Smooth muscle cell (in vitro differentiated cells): ENCODE results near the gene TMEM229B. TPM values are rescaled to one million over a fixed set of nuclear protein-coding genes. Genes with fewer than 3 reads are reported as not detected.
"Not testable (repeated sequence)": the region's sequence is repeated elsewhere in the genome, so short reads cannot be mapped to it uniquely, and the experiment has no call there.

Source experiments
- DNase-seq: peaks from one replicate; lab custom pipeline; 2025; ENCODE audit not compliant: unreplicated experiment; lab: John Stamatoyannopoulos, UW
- H2AFZ ChIP-seq: fragments of 200-600 bp; sonication (generic); 2 replicates; pipeline ENCODE4 v1.6.0; 2016; ENCODE audit warnings: antibody characterized with exemption, low read depth, mild to moderate bottlenecking
- H3F3A ChIP-seq: fragments of 200-600 bp; sonication (generic); 2 replicates; pipeline ENCODE4 v1.6.0; 2017; ENCODE audit warnings: antibody characterized with exemption, low read depth
- H3K27ac ChIP-seq: fragments of 200-600 bp; sonication (generic); 2 replicates; pipeline ENCODE4 v1.5.1; 2016; ENCODE audit warnings: low read depth, mild to moderate bottlenecking
- H3K27me3 ChIP-seq: fragments of 200-600 bp; sonication (generic); 2 replicates; pipeline ENCODE4 v1.6.1; 2016; ENCODE audit warnings: low read depth, mild to moderate bottlenecking
- H3K36me3 ChIP-seq: fragments of 200-600 bp; sonication (generic); 2 replicates; pipeline ENCODE4 v1.5.1; 2016; ENCODE audit warnings: low read depth
- H3K4me1 ChIP-seq: fragments of 200-600 bp; sonication (generic); 2 replicates; pipeline ENCODE4 v1.5.1; 2016; ENCODE audit warnings: low read depth
- H3K4me2 ChIP-seq: fragments of 200-600 bp; sonication (generic); 2 replicates; pipeline ENCODE4 v1.6.0; 2016; ENCODE audit warnings: mild to moderate bottlenecking
- H3K4me3 ChIP-seq: fragments of 200-600 bp; sonication (generic); 2 replicates; pipeline ENCODE4 v1.5.1; 2016; ENCODE audit warnings: mild to moderate bottlenecking
- H3K79me2 ChIP-seq: fragments of 200-600 bp; sonication (generic); 2 replicates; pipeline ENCODE4 v1.6.0; 2016; ENCODE audit warnings: low read depth, mild to moderate bottlenecking
- H3K9ac ChIP-seq: fragments of 200-600 bp; sonication (generic); 2 replicates; pipeline ENCODE4 v1.6.0; 2016; ENCODE audit warnings: low read depth
- H3K9me3 ChIP-seq: fragments of 200-600 bp; sonication (generic); replicated peaks from 2 replicates; pipeline ENCODE4 v1.5.1; 2016; ENCODE audit warnings: low read depth
- H4K20me1 ChIP-seq: fragments of 200-600 bp; sonication (generic); 2 replicates; pipeline ENCODE4 v1.6.0; 2016; ENCODE audit warnings: low read depth
- CTCF ChIP-seq: fragments of 200-600 bp; sonication (generic); IDR thresholded peaks from 2 replicates; pipeline ENCODE4 v1.5.1; 2017; ENCODE audit warnings: borderline replicate concordance, mild to moderate bottlenecking, antibody characterized with exemption; ENCODE audit not compliant: insufficient read depth, poor library complexity, severe bottlenecking
- WGBS: methylation state at CpG from one replicate; pipeline ENCODE4 v1.1.7; 2016; ENCODE audit warnings: low lambda C conversion rate; 5-methylcytosine and 5-hydroxymethylcytosine counted together
- polyA plus RNA-seq: library from polyadenylated mRNA; unstranded; fragments of >200 nt; fragmentation: Nextera tagmentation; extraction: Ambion mirVana; gene quantifications from 2 replicates; pipeline ENCODE4 v1.2.1, GENCODE V29; 2016
- total RNA-seq: library from RNA; depleted of rRNA; stranded (reverse); fragments of >200 nt; gene quantifications from 2 replicates; pipeline ENCODE4 v1.2.3, GENCODE V29; 2014

TMEM229B gene
- total and polyA plus RNA-seq, 2 experiments from 2014 or later = 0.22 to 0.49 TPM

DNA sequence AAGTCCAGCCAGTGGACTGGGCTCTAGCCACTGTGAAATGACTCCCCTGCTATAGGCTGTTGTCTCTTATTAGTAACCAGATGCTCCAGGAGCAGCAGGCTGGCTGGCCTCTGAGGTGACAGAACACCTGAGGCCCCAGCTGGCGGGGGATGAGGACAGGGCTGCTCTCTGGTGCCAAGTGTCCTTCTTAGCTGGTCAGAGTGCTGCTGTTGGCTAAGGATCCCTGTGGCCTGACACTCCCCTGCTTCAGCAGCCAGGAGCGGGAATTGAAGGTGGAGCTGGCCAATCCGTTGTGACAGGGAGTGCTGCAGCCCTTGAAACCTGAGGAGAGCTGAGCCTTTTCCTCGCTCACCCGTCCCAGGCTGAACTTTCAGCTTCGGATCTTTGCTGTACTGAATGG lies 30.7 kb downstream of the TMEM229B start:
- TF ChIP-seq CTCF = no peak
- DNase-seq = no peak
- H3K4me3 ChIP-seq = no peak overlapping the region
- no peaks in the 10 kb centered on the region for H3K79me2 ChIP-seq
- no peak overlapping the region for H3K4me2 ChIP-seq
- H3K27ac ChIP-seq = no peak overlapping the region
- no peaks in the 10 kb centered on the region for H4K20me1 ChIP-seq
- no peaks in the 10 kb centered on the region for H3K4me1 ChIP-seq
- H3K9ac ChIP-seq = no peak overlapping the region
- no peak overlapping the region for H2AFZ ChIP-seq
- H3K36me3 ChIP-seq = no peaks in the 10 kb centered on the region
- 50% methylated on average over 6 of the region's 6 CpGs for WGBS
- no peaks in the 10 kb centered on the region for H3K27me3 ChIP-seq
- no peaks in the 10 kb centered on the region for H3F3A ChIP-seq
- no peaks in the 10 kb centered on the region for H3K9me3 ChIP-seq

GRCh38 chr14:67456732-67457131 lies 31.8 kb downstream of the TMEM229B start:
- Histone ChIP-seq H3K79me2 (no peaks in the 10 kb centered on the region), H3K27me3 (no peaks in the 10 kb centered on the region), H2AFZ (no peak overlapping the region), H3F3A (no peaks in the 10 kb centered on the region), H3K27ac (no peak overlapping the region), H3K4me3 (no peak overlapping the region), H3K36me3 (no peaks in the 10 kb centered on the region), H3K9me3 (no peaks in the 10 kb centered on the region), H3K9ac (no peak overlapping the region), H3K4me1 (no peaks in the 10 kb centered on the region), H3K4me2 (no peak overlapping the region), H4K20me1 (no peaks in the 10 kb centered on the region)
- no peak for DNase-seq
- TF ChIP-seq CTCF = no peak
- 89% methylated on average over 5 of the region's 5 CpGs for WGBS

DNA sequence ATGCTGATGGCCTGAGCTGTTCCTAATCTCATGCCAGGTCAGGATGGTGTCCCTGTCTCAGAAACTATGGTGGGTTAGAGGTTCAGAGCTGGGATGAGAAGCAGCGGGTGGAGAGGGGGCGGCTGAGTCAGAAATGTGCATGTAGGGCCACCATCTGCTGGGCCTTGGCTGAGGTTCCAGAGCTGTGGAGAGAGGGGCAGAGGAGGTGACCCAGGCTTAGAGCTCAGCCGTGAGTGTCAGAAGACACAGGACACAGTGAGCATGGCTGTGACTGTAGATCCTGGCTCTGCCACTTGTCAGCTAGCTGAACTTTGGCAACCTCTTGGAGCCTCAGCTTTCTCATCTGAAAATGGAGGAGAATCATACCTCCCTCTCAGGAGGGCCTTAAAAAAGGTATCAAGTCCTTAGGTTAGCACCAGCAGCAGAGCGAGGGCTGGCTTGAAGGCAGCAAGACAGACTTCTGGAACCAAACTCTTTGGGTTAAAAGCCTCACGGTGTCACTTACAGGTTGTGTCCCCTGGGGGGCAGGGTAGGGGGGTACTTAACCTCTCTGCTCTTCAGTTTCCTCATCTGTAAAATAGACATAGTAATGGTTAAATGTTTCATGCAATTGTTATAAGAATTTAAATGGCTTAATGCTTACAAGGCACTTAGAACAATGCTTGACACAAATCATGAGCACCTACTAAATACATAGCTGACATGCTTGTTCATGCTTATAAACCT lies 34.8 kb downstream of the TMEM229B start:
- 79% methylated on average over 5 of the region's 5 CpGs for WGBS
- no peaks in the 10 kb centered on the region for H3K9me3 ChIP-seq
- H3K4me1 ChIP-seq = no peaks in the 10 kb centered on the region

GRCh38 chr14:67451667-67452066 lies 36.9 kb downstream of the TMEM229B start:
- H4K20me1 ChIP-seq, H3K79me2 ChIP-seq, DNase-seq, H3K4me1 ChIP-seq, H3F3A ChIP-seq, H3K9me3 ChIP-seq, H3K4me3 ChIP-seq, H2AFZ ChIP-seq, H3K27ac ChIP-seq, H3K36me3 ChIP-seq, H3K9ac ChIP-seq, H3K4me2 ChIP-seq, H3K27me3 ChIP-seq: not testable (repeated sequence)
- 96% methylated on average over 6 of the region's 6 CpGs for WGBS

More for the DNA sequence above, 34.8 kb downstream of the TMEM229B start:
- Histone ChIP-seq H4K20me1 (no peaks in the 10 kb centered on the region), H2AFZ (no peak overlapping the region), H3K27me3 (no peaks in the 10 kb centered on the region), H3F3A (no peaks in the 10 kb centered on the region), H3K4me3 (no peak overlapping the region), H3K9ac (no peak overlapping the region), H3K36me3 (no peaks in the 10 kb centered on the region), H3K27ac (no peak overlapping the region), H3K4me2 (no peak overlapping the region), H3K79me2 (no peaks in the 10 kb centered on the region)
- DNase-seq = no peak
- no peak for TF ChIP-seq CTCF
